AG04450 (cell line): Measurements from ENCODE around the gene NTS. TPM values are rescaled to one million over a fixed set of nuclear protein-coding genes. Genes with fewer than 3 reads are reported as not detected.

Source experiments
- CTCF ChIA-PET: fragments of 300-600, 350-600 bp; formaldehyde crosslinking; extraction: SDS; loops from one replicate; lab custom pipeline; 2022; ENCODE audit warnings: antibody characterized with exemption, inconsistent platforms; lab: Charles Lee
- POLR2A ChIA-PET: fragments of 350-600 bp; formaldehyde crosslinking; extraction: SDS; loops from one replicate; lab custom pipeline; 2021; ENCODE audit warnings: antibody characterized with exemption, inconsistent platforms; lab: Yijun Ruan, JAX
- DNase-seq: peaks from one replicate; pipeline ENCODE4 v3.0.0-alpha.2; 2011; ENCODE audit warnings: low read depth, low spot score
- H3K27ac ChIP-seq: one replicate; pipeline ENCODE4 v1.5.1; 2012; ENCODE audit warnings: low read depth, low read length, control low read depth
- H3K27me3 ChIP-seq: one replicate; pipeline ENCODE4 v1.6.0; 2012; ENCODE audit warnings: low read length; ENCODE audit not compliant: control insufficient read depth, insufficient read depth
- H3K4me3 ChIP-seq: 2 replicates; pipeline ENCODE4 v1.5.1; 2011; ENCODE audit warnings: mild to moderate bottlenecking, low read depth, low read length, control low read depth
- H3K9me3 ChIP-seq: 2 replicates; pipeline ENCODE4 v1.5.1; 2012; ENCODE audit warnings: low read length; ENCODE audit not compliant: control insufficient read depth, insufficient read depth
- polyA plus RNA-seq: library from polyadenylated mRNA; depleted of rRNA; stranded (reverse); fragments of >200 nt; gene quantifications from 2 replicates; pipeline ENCODE4 v1.2.3, GENCODE V29; 2011
- TF ChIP-seq, protein P1 (sequence below): IDR thresholded peaks from 2 replicates; pipeline ENCODE4 v1.5.1; 2011; ENCODE audit warnings: low read depth, low read length, control low read depth, inconsistent platforms

NTS gene
- polyA plus RNA-seq, 1 experiment: 0.20 TPM

DNA sequence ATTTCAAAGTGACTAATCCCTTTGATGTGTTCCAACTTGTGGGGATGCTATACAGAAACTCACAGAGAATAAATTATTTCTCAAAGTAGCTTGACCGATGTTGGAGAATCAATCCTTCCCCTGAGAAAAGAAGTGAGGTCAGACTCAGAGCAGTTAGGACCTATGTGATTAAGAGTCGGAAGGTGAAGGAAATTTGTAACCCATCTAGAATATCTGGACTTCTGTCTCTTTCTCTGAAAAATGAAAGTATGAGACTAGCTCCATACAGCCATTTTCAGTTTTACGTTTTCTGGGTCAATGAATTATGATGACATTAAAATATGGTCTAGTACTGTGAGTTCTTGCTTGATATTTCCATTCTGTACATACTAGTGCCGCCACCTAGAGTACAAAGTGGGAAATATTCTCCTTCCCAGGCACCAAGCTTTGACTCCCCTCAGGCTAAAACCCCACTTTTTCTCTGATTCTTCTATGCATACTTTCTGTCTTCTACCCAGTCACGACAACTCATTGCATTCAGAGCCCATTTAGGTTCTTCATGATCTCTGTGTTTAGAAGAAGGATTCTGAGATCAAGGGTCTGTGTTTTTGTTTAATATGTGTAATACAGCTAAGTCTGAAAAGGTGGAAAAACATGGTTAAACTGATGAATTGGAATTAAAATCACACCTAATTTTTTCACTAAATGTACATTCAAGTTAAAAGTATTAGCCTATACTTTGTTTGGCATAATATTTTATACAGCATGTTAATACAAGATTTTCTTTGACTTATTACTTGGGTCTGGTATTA is 6.9 kb upstream of the NTS start:
- H3K27ac ChIP-seq: no peak overlapping the region
- ChIA-PET POLR2A (no interaction called here), CTCF (interaction anchor here (0.6 to 5.2 kb wide), 69 partner anchors 8 to 676 kb away, joined by 3 to 116 read pairs (median 4); partner anchors contain the start of gene RASSF9)
- no peaks in the 10 kb centered on the region for H3K9me3 ChIP-seq
- H3K4me3 ChIP-seq: no peak overlapping the region
- TF ChIP-seq, protein P1, sequence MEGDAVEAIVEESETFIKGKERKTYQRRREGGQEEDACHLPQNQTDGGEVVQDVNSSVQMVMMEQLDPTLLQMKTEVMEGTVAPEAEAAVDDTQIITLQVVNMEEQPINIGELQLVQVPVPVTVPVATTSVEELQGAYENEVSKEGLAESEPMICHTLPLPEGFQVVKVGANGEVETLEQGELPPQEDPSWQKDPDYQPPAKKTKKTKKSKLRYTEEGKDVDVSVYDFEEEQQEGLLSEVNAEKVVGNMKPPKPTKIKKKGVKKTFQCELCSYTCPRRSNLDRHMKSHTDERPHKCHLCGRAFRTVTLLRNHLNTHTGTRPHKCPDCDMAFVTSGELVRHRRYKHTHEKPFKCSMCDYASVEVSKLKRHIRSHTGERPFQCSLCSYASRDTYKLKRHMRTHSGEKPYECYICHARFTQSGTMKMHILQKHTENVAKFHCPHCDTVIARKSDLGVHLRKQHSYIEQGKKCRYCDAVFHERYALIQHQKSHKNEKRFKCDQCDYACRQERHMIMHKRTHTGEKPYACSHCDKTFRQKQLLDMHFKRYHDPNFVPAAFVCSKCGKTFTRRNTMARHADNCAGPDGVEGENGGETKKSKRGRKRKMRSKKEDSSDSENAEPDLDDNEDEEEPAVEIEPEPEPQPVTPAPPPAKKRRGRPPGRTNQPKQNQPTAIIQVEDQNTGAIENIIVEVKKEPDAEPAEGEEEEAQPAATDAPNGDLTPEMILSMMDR: peak; percentile 86
- no peaks in the 10 kb centered on the region for H3K27me3 ChIP-seq
- peak; percentile 13 for DNase-seq

DNA sequence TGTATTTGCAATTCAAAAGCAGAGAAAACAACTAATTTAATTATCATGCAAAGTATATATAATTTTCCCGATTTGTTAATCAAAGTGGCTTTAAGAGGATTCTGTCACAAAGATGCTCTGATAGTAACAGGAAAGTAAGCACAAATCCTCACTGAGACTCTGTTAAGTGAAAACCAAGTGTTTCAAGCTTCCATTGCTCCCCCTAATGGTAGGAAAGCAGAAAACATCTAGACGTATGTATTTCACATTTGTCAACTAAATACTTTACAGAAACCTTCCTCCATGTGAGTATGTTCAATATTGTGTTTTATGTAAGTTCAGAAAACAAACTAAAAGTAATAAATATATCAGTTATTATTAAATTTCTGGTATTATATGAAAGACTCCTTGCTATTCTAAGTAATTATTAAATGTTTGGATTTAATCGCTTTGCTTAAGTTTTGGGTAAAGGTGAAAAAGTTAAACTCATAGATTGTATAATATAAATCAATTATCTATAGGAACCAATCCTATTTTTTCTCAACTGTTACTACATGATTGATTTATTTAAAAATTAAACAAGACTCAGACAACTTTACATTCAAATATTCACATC is 1.5 kb upstream of the NTS start:
- DNase-seq: peak; percentile 13
- no peak overlapping the region for H3K4me3 ChIP-seq
- no peaks in the 10 kb centered on the region for H3K9me3 ChIP-seq
- ChIA-PET CTCF (interaction anchor here (0.5 to 3.9 kb wide), 10 partner anchors 10 to 1147 kb away, joined by 3 to 32 read pairs (median 4); no protein-coding TSS in a partner anchor), POLR2A (no interaction called here)
- TF ChIP-seq, protein P1: peak; percentile 88
- H3K27me3 ChIP-seq: no peaks in the 10 kb centered on the region
- no peak overlapping the region for H3K27ac ChIP-seq

DNA sequence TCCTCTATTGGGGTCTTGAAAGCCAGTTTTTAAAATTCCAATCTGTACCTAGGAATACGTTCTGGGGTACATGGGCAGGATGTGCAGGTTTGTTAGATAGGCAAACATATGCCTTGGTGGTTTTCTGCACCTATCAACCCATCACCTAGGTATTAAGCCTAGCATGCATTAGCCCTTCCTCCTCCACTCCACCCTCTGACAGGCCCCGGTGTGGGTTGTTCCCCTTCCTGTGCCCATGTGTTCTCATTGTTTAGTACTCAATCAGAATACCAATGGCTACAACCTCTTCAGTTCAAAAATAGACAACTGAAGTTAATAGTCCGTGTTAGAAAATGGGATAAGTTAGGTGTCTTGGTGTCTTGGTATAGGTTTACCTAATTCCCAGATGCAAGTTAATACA is 3.4 kb downstream of the NTS start:
- Histone ChIP-seq H3K27me3 (no peaks in the 10 kb centered on the region), H3K4me3 (no peak overlapping the region), H3K27ac (no peak overlapping the region), H3K9me3 (no peaks in the 10 kb centered on the region)
- CTCF ChIA-PET: interaction anchor here (1.0 kb wide), 1 partner anchor 409 kb away, joined by 3 read pairs; no protein-coding TSS in a partner anchor
- DNase-seq: no peak
- POLR2A ChIA-PET: no interaction called here
- TF ChIP-seq, protein P1: no peak

DNA sequence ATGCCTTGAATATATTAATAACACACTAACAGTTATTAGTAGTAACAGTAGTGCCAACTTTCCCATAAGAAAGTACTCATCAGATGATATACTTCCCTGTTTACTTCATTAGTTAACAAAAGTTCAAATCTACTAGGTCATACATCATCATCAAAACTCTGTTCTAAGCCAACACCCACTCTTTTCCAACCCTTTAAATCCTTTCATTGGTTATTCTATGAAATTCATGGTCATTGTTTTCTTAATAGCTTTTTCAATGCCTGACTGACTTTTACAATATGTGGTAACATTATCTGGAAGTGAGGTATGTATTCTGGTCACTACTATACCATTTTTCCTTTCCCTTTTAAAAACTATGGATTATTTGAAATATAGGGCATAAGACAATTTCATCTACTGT is 9.7 kb downstream of the NTS start:
- no peak overlapping the region for H3K4me3 ChIP-seq
- no peaks in the 10 kb centered on the region for H3K27me3 ChIP-seq
- no peaks in the 10 kb centered on the region for H3K9me3 ChIP-seq
- TF ChIP-seq, protein P1: no peak
- no peak for DNase-seq
- CTCF ChIA-PET: interaction anchor here (1.0 to 3.2 kb wide), 3 partner anchors 12 to 308 kb away, joined by 3 to 15 read pairs (median 11); no protein-coding TSS in a partner anchor
- POLR2A ChIA-PET: no interaction called here
- no peak overlapping the region for H3K27ac ChIP-seq

DNA sequence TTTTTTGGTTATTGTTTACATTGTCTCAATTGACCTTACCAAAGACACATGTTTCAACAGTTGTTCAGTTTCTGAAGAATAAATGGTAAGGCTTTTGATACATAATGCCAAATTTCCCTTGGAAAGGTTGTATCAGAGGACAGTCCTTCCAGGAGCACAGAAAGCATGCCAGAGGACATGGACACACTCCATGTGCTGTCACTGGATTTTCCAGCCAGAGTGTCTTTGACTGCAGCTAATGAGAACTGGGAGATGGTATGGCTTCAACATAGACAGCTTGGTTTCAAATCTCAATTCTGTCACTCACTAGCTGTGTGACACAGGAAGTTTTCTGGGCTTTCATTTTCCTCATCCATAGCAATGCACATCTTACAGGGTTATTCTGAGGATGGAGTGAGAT is 20.6 kb downstream of the NTS start:
- Histone ChIP-seq H3K4me3 (no peak overlapping the region), H3K27me3 (no peaks in the 10 kb centered on the region), H3K27ac (no peak overlapping the region), H3K9me3 (no peaks in the 10 kb centered on the region)
- DNase-seq: no peak
- TF ChIP-seq, protein P1: no peak
- CTCF ChIA-PET: no interaction called here
- POLR2A ChIA-PET: no interaction called here
